ENCODE measurements around the gene LMX1B.

LMX1B gene

GRCh38 chr9:126588491-126589168 lies 25.1 kb upstream of the LMX1B start:
- TF ChIP-seq CTCF (conservative IDR thresholded peaks at IDR 0.05; ENCODE audit: low read depth, low read length) = no peak
- DNase-seq (ENCODE audit: low read depth) = no peak

DNA sequence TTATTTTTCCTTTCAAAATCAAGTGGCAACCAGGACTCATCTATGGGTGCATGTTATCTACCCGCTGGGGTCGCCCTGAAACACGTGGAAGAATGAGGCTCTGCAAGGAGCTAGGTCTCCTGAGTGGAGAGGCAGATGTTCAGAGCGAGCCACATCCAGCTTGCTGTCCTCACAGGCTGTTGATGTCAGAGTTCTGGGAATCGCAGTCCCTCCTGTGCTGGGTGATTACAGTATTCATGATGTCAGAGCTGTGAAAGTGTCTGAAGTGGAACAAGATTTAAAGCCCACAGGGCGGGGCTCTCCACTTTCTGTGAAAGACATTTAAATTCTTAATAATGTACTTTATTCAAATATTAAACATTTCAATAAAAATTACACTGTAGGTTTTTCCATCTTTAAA lies 24.4 kb upstream of the LMX1B start:
- DNase-seq (ENCODE audit: low read depth) = no peak
- TF ChIP-seq CTCF (conservative IDR thresholded peaks at IDR 0.05; ENCODE audit: low read depth, low read length) = no peak
- no peak overlapping the region for H3K4me3 ChIP-seq (ENCODE audit: low read depth, low read length)

More at GRCh38 chr9:126588491-126589168, 25.1 kb upstream of the LMX1B start:
- no peak overlapping the region for H3K4me3 ChIP-seq (ENCODE audit: low read depth, low read length)

- no peak for TF ChIP-seq CTCF (conservative IDR thresholded peaks at IDR 0.05; ENCODE audit: low read depth, low read length)
Measured at GRCh38 chr9:126591083-126591482, 22.6 kb upstream of the LMX1B start.

DNA sequence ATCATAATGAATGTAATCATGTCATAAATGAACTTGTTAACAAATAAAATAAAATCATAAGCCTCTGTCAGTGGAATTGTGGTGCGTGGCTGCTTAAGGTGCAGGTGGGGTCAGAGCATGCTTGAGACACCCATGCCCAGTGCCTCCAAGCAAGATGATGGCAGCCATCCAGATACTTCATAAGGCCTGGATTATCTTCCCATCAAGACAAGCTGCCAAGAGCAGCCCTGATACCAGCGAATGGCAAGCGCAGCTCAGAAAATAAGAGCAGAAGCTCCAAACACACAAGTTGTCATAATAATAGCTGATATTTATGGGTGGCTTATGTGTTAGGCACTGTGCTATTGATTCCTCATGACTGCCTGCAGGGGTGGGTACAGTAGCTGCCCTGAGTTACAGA lies 21.8 kb upstream of the LMX1B start:
- no peak overlapping the region for H3K4me3 ChIP-seq (ENCODE audit: low read depth, low read length)
- no peak for DNase-seq (ENCODE audit: low read depth)
- no peak for TF ChIP-seq CTCF (conservative IDR thresholded peaks at IDR 0.05; ENCODE audit: low read depth, low read length)

More at GRCh38 chr9:126591083-126591482, 22.6 kb upstream of the LMX1B start:
- H3K4me3 ChIP-seq (ENCODE audit: low read depth, low read length) = no peak overlapping the region
- no peak for DNase-seq (ENCODE audit: low read depth)

DNA sequence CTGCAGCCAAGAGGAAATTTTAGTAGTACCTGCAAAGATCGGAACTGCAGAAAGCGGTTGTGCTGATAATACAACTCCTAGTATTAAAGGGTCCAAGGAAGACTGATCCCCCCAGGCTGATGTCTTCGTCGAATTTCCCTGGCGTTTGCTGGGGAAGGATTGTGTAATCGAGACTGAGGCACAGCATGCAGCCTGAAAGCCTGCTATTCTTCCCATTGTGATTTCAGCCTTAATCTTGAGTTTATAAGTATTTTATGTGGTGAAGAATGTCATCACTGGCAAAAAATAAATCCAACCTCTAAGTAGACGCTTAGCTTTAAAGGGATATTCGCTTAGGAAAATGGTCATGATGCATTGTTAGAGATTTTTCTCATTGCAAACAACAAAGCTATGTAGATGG lies 21.3 kb upstream of the LMX1B start:
- no peak for TF ChIP-seq CTCF (conservative IDR thresholded peaks at IDR 0.05; ENCODE audit: low read depth, low read length)
- DNase-seq (ENCODE audit: low read depth) = peak; percentile 24
- H3K4me3 ChIP-seq (ENCODE audit: low read depth, low read length) = no peak overlapping the region

GRCh38 chr9:126595982-126596381 lies 17.7 kb upstream of the LMX1B start:
- TF ChIP-seq CTCF (conservative IDR thresholded peaks at IDR 0.05; ENCODE audit: low read depth, low read length) = no peak
- no peak overlapping the region for H3K4me3 ChIP-seq (ENCODE audit: low read depth, low read length)
- DNase-seq (ENCODE audit: low read depth) = no peak

- no peak overlapping the region for H3K4me3 ChIP-seq (ENCODE audit: low read depth, low read length)
- TF ChIP-seq CTCF (conservative IDR thresholded peaks at IDR 0.05; ENCODE audit: low read depth, low read length) = peak; percentile 28
- no peak for DNase-seq (ENCODE audit: low read depth)
Measured at GRCh38 chr9:126599047-126599650, 14.6 kb upstream of the LMX1B start.
